Retinal pigment epithelial cell (primary cell): ENCODE results near the gene RPL23.

ENCODE experiments used
- DNase-seq: peaks from one replicate; pipeline ENCODE4 v3.0.0-alpha.2; 2010; ENCODE audit warnings: low read depth
- H3K4me3 ChIP-seq: 2 replicates; pipeline ENCODE4 v1.5.1; 2011; ENCODE audit warnings: mild to moderate bottlenecking, low read length, control low read depth, moderate library complexity
- TF ChIP-seq, protein P1 (sequence below): conservative IDR thresholded peaks from 2 replicates; pipeline ENCODE4 v1.5.1; 2011; ENCODE audit warnings: low read depth, low read length, control low read depth, inconsistent platforms

RPL23 gene

GRCh38 chr17:38853292-38854219 lies at the start of gene RPL23:
RPL23 (minus strand) TSS chr17:38853721; CDS start chr17:38853710, 11 bp downstream.
- TF ChIP-seq, protein P1, sequence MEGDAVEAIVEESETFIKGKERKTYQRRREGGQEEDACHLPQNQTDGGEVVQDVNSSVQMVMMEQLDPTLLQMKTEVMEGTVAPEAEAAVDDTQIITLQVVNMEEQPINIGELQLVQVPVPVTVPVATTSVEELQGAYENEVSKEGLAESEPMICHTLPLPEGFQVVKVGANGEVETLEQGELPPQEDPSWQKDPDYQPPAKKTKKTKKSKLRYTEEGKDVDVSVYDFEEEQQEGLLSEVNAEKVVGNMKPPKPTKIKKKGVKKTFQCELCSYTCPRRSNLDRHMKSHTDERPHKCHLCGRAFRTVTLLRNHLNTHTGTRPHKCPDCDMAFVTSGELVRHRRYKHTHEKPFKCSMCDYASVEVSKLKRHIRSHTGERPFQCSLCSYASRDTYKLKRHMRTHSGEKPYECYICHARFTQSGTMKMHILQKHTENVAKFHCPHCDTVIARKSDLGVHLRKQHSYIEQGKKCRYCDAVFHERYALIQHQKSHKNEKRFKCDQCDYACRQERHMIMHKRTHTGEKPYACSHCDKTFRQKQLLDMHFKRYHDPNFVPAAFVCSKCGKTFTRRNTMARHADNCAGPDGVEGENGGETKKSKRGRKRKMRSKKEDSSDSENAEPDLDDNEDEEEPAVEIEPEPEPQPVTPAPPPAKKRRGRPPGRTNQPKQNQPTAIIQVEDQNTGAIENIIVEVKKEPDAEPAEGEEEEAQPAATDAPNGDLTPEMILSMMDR, result no peak
- peak within 1 kb of the TSS; percentile 99 for H3K4me3 ChIP-seq
- peak; percentile 87 for DNase-seq

- H3K4me3 ChIP-seq, result no peak overlapping the region
- peak; percentile 64 for DNase-seq
- TF ChIP-seq, protein P1, result no peak
These were observed 47.6 kb upstream of the RPL23 start for GRCh38 chr17:38900978-38901656.

GRCh38 chr17:38899421-38899820 lies 45.9 kb upstream of the RPL23 start:
- DNase-seq, result no peak
- TF ChIP-seq, protein P1, result no peak
- no peak overlapping the region for H3K4me3 ChIP-seq

DNA sequence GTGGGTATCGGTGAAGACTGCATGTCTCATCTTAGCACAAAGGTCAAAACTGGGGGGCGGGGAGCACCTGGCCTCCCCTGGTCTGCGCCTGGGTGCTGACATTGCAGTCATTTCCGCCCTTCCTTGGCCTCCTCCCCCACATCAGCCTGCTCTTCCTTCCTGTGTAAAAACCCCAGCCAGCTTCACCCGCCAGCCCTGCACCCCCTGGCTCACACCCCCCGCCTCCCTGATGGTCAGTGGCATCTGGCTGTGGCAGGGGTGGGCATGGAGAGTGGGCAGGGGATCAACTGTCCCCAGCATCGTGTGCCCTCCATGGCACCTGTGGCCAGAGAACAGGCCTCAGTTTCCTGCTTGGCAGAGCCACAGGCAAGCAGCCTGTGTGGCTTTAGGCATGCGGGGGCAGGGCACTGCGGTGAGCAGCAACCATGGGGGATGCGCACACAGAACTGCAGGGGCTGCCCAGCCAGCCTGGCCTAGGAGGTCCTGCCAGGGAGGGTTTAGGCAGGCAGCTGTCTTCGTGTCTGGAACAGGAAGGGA lies 45.4 kb upstream of the RPL23 start:
- no peak for DNase-seq
- H3K4me3 ChIP-seq, result no peak overlapping the region
- TF ChIP-seq, protein P1, result no peak

DNA sequence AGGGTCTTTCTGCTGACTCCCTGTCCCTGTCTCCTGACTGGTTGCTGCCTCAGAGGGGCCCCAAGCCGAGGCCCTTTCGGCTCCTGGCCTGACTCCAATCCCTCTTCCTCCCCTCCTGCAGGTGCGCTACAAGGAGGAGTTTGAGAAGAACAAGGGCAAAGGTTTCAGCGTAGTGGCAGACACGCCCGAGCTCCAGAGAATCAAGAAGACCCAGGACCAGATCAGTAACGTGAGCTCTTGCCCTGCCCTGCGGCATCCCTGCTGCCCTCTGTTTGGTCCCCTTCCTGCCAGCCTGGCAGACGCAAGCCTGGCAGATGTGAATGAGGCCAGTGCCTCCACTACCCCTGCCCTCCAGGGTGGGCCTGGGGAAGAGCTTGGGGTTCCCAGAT lies 44.8 kb upstream of the RPL23 start:
- DNase-seq, result no peak
- TF ChIP-seq, protein P1, result no peak
- H3K4me3 ChIP-seq, result no peak overlapping the region

- TF ChIP-seq, protein P1, result no peak
- H3K4me3 ChIP-seq, result no peak overlapping the region
- no peak for DNase-seq
These were observed 44.3 kb upstream of the RPL23 start for GRCh38 chr17:38897671-38898290.
